Measurements from ENCODE around the gene CREB5.
A peak's percentile ranks its signal among the peaks of the same experiment; 100 is the strongest.
"Not testable (repeated sequence)": the region's sequence is repeated elsewhere in the genome, so short reads cannot be mapped to it uniquely, and the experiment has no call there.

CREB5 gene

GRCh38 chr7:28611399-28611897 lies 199.1 kb downstream of the CREB5 start:
- not testable (repeated sequence) for DNase-seq (ENCODE audit: low read depth)

- DNase-seq (ENCODE audit: low read depth): no peak
These were observed 200.9 kb downstream of the CREB5 start for GRCh38 chr7:28613262-28613661.

GRCh38 chr7:28615091-28615490 lies 202.8 kb downstream of the CREB5 start:
- peak; percentile 9 for DNase-seq (ENCODE audit: low read depth)

GRCh38 chr7:28617308-28617880 lies 205.1 kb downstream of the CREB5 start:
- no peak for DNase-seq (ENCODE audit: low read depth)

- no peak for DNase-seq (ENCODE audit: low read depth)
These were observed 206.1 kb downstream of the CREB5 start for GRCh38 chr7:28618383-28618782.

- DNase-seq (ENCODE audit: low read depth): no peak
These were observed 206.9 kb downstream of the CREB5 start for GRCh38 chr7:28619256-28619655.

GRCh38 chr7:28621369-28621841 lies 209.1 kb downstream of the CREB5 start:
- DNase-seq (ENCODE audit: low read depth): peak; percentile 15

GRCh38 chr7:28623105-28623730 lies 210.9 kb downstream of the CREB5 start:
- DNase-seq (ENCODE audit: low read depth): peak; percentile 78

- no peak for DNase-seq (ENCODE audit: low read depth)
These were observed 211.5 kb downstream of the CREB5 start for GRCh38 chr7:28623863-28624262.

GRCh38 chr7:28625432-28625831 lies 213.1 kb downstream of the CREB5 start:
- no peak for DNase-seq (ENCODE audit: low read depth)

GRCh38 chr7:28626221-28626620 lies 213.9 kb downstream of the CREB5 start:
- DNase-seq (ENCODE audit: low read depth): no peak

GRCh38 chr7:28626624-28627262 lies 214.4 kb downstream of the CREB5 start:
- peak; percentile 48 for DNase-seq (ENCODE audit: low read depth)

- DNase-seq (ENCODE audit: low read depth): no peak
These were observed 214.9 kb downstream of the CREB5 start for GRCh38 chr7:28627263-28627653.

- DNase-seq (ENCODE audit: low read depth): no peak
These were observed 215.6 kb downstream of the CREB5 start for GRCh38 chr7:28627896-28628295.

- DNase-seq (ENCODE audit: low read depth): peak; percentile 59
These were observed 217.0 kb downstream of the CREB5 start for GRCh38 chr7:28629216-28629842.

GRCh38 chr7:28630350-28630749 lies 218.0 kb downstream of the CREB5 start:
- peak; percentile 16 for DNase-seq (ENCODE audit: low read depth)

- DNase-seq (ENCODE audit: low read depth): no peak
These were observed 219.7 kb downstream of the CREB5 start for GRCh38 chr7:28631995-28632394.

- DNase-seq (ENCODE audit: low read depth): no peak
These were observed 226.6 kb downstream of the CREB5 start for GRCh38 chr7:28638914-28639313.

- DNase-seq (ENCODE audit: low read depth): no peak
These were observed 227.7 kb downstream of the CREB5 start for GRCh38 chr7:28640001-28640400.

- DNase-seq (ENCODE audit: low read depth): no peak
These were observed 229.6 kb downstream of the CREB5 start for GRCh38 chr7:28641752-28642545.

- no peak for DNase-seq (ENCODE audit: low read depth)
These were observed 230.9 kb downstream of the CREB5 start for GRCh38 chr7:28643188-28643569.

Data from EH (cell line).